GM18508 (cell line): ENCODE measurements around the gene EDA.
"Not testable (repeated sequence)": the region's sequence is repeated elsewhere in the genome, so short reads cannot be mapped to it uniquely, and the experiment has no call there.

Source experiments
- ATAC-seq: cut with Tn5 transposase; IDR thresholded peaks from one replicate; pipeline ENCODE4 v1.9.1; 2021; ENCODE audit warnings: moderate number of reproducible peaks; ENCODE audit not compliant: insufficient read depth, unreplicated experiment

Gene EDA

DNA sequence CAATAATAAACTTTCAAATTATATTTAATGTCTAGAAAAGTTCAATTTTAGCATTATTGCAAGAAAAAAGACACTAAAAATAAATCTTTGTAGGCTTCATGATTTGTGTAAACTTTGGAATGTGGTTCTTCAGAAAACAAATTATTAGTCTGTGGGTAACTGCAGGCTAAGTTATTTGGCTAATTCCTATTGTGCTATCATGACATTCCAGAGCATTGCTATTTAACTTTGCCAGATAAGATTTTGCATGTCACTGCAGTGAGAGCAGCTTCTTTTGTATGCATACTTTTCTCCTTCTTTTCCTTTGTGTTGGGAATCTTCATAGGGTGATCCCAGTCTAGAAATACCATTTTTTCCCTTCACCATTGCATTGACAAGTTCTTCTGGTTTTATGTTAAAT is 303.8 kb downstream of the EDA start:
- no peak for ATAC-seq

DNA sequence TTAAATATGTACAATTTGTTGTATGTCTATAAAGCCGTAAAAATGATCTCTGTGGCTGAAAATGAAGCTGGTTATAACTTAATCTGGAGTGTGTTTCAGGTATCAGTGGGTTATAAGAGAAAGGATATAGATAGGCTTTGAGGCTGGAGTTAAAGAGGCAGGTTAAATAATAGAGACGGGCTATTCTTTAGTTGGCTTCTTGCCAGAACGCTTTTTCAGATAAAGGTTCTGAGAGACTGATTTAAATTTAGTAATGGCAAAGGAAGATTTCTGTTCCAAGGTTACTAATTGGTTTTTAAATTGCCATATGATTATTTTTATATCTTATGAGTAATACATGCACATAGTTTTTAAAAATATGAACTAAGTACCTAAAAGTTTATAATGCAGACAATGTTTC is 316.4 kb downstream of the EDA start:
- no peak for ATAC-seq

DNA sequence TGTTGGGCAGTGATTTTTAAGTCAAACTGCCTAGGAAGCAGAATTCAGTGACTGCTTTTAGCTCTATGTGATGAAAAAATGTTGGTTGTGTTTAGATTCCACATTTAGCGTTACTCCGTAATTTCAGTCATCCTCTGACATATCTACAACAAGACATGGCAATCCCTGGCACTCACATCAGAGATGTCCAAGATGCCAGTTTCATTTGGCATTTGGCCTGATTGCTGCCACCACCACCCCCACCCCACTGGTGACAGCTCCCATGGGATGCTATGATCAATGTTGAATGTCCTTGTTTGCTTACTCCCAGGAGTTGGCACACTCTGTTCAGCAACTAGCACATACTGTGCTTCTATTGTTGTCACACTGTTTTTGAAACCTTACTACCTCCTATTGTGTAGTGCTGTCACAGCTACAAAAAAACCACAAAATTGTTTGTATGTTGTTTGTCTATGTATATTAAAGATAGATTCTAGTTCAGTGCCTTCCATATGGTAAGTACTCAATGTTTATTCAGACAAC is 332.4 kb downstream of the EDA start:
- ATAC-seq = no peak

DNA sequence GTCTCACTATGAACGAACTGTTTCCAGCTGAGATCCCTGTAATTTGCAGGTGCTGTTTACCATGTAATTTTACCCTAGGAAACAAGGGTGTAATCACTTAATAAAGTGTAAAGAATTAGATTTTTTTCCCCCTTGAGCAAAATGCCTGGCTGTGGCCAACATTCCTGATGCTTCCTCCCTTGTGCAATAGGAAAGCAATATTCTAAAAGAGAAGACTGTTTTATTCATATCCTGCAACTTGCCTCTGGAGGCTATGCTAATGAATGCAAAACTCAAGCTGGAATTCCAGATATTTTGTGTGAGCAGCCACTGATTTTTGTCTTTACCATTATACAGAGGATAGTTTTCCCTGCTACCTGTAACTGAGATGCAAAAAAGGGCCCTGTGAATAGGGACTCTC is 335.8 kb downstream of the EDA start:
- ATAC-seq = no peak

DNA sequence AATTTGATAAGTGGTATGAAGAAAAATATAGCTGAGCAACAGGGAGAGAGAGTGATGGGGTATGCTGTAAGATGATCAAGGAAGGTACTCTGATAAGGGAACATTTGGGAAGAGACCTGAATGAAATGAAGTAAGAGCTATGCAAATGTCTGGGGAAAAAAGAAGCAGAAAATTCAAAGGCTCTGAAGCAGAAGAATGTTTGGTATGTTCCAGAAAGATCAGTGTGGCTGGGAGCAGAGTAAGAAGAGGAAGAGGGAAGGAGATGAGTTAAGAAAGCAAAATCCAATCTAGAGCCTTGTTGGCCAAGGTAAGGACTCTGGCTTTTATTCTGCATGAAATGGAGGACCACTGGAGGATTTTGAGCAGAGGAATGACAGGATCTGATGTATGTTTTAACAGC is 343.8 kb downstream of the EDA start:
- no peak for ATAC-seq

DNA sequence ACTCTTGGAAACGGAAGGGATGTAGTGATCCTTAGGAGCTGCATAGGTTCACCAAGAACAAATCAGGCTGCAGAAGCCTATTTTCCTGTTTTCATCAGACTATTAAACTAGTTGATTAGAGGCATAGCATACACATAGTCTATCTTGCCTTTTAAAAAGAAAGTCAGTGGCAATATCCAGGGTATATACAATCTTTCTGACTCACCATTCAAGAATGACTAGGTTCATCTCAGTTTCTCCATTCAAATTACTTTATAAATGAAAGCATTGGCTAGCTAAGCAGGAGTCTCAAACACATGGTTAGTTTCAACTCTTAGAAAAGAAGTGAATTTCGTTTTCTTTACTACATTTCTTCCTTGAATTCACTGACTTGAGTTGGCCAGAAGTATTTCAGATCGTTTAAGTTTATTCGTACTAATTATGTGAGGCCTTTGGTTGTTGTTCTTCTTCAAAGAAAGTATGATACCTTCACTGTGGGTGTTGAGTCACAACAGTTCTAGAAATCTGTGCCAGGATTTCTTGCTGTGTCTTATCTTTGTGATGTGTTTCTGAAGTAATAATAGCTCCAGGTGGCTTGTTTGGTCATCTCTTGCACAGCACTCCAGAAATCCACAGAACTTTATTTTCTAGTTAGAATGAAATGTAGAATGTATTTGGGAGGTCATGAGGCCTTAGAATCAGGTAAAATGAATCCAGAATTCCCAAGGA is 345.6 kb downstream of the EDA start:
- ATAC-seq = no peak

DNA sequence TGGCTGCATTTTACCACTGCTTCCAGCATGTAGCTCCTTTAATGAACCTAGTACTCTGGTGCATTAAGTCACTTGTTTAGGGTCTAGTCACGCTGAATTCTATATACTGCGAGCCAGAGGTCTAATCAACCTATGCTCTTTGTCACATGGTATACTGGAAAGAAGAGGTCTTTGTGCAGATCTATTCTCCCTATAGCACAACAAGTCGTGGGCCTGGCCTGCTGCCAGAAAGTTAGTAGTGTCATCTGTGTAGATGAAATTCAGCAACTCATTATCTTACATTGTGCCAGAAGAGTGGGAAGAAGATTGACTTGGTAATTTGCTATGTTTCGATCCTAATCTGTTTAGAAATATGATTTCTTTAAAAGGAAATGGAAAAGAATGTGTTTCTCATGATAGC is 353.0 kb downstream of the EDA start:
- ATAC-seq = no peak

DNA sequence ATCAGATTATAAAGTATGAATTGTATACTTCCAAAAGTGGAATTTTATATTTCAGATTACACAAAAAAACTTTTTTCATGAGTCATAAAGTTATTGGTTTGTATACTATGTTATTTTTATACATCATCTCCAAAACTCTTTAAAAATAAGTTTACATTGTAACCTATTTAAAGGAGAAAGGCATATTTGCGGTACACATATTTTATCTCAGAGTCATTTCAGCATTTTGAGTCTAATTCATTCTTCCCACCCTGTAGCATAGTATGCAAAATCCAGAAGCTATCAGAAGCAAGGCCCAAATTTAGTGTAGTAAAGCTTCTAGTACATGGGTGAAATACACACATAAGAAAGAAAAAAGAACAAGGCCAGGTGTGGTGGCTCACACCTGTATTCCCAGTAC is 353.5 kb downstream of the EDA start:
- ATAC-seq = no peak

DNA sequence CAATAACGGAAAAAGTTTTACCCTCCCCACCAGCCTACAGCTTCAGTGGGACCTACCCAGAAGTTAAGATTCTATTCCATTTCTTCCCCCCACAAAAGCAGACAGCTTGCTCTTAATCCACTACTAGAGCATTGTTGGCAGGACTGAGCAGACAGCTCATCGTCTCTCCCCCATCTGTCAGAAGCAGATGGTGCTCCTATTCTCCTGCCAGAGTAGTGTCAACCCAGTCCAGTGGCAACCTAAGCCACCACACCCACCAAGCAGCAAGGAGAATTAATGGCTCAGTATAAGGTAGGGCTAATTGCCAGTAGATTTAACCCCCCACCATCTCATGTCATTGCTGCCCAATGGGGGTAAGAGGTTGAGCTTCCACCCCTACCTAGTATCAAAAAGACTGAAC is 371.8 kb downstream of the EDA start:
- no peak for ATAC-seq

DNA sequence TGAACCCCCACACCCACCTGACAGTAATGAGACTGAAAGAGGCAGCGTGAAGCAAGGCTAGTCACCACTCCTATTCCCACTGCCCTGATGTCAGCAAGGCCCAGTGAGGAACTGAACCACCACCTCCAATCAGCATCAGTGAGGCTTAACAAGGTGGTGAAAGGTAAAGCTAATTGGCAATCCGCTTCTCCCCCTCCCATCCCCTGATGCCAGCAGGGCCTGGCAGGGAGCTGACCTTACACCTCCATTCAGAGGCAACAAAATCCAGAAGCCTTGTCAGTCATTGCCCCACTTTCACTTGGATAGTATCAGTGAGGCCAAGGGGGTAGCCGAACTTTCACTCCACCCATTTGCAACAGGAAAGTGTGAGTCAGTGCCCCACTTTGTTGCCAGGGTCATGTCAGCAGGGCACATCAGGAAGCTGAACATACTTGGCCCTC is 373.1 kb downstream of the EDA start:
- no peak for ATAC-seq

DNA sequence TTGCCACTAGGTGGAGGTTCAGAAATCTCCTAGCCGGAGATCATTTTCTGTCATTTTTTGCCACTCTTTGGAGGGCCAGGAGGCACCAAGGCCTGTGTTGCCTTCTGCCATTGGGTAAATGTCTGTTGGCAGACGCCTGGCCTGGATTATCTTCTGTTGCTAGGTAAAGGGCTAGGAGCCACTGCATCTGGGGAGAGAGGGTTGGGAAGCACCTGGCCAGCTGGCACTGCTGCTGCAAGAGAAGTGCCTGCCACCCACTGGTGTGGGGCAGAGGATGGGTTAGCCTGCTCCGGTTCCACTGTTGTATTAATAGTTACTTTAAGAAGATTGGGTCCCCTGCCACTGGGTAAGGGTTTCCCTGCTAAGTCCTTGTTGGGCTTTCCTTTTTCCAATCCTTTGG is 375.8 kb downstream of the EDA start:
- ATAC-seq = no peak

DNA sequence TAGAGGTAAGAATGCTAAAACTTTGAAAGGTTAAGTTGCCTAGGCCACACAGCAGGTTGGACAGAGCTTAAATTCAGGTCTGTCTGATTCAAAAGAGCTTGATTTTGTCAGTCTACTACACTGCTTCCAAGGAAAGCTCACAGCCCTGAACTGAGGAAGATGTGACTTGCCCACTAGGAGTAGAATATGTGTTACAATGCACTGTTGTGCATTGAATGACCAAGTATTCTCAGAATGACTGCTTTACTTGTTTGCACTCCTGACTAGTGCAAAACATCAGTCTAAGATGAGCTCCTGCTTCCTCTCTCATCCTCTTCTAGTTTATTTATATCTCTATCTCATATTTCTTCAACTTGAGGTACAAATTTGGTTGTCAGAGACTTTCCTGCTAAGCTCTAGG is 377.6 kb downstream of the EDA start:
- no peak for ATAC-seq

DNA sequence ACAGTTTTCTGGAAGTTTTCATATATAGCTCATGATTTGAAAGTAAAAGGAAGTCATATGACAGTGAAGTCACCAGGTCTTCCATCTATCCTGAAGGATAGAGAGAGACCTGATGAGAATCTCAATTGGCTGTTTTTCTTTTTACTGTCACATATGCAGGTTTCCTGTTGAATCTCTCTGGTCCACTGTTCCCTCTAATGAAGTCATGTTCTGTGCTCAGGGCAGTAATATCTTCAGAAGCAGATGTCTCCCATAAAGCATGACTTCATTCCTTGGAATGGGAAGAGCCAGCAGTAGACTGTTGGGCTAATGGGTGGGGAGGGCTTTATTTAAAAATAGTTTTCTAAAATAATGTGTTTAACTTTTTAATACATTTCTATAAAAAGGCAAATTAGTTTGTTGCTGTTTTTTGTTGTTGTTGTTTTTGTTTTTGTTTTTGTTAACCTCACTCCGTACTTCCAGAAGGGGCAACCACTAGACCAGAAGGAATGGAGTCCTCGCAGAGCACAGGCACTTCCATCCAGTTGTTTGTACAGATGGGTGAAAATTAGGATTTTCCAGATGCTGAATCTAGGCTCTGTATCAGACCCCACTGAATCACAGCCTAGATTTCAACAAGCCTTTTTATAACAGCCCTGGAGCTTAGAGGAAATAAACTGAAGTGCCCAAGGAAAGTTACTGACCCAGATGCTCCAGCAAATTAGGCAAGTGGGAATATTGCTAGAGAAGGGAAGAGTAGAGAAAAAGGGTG is 379.6 kb downstream of the EDA start:
- no peak for ATAC-seq

DNA sequence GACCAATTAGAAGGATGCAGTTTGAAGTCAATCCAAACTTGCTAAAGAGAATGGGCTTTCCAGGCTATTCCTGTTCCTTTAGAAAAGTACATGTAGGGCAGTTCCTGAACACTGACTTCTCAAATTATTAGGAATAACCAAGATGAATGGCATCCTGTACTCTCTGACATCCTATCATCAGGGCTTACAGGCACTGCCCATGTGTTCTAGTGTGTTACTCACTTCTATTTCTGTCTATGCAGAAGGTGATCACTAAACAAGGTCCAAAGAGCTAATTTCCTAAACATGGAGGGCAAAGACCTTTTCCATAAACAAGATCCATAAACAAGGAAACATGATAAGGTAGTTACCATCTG is 380.2 kb downstream of the EDA start:
- ATAC-seq = no peak

DNA sequence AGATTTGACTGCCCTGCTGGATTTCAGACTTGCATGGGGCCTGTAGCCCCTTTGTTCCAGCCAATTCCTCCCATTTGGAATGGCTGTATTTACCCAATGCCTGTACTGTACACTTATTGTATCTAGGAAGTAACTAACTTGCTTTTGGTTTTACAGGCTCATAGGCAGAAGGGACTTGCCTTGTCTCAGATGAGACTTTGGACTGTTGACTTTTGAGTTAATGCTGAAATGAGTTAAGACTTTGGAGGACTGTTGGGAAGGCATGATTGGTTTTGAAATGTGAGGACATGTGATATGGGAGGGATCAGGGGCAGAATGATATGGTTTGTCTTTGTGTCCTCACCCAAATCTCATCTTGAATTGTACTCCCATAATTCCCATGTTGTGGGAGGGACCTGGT is 382.4 kb downstream of the EDA start:
- not testable (repeated sequence) for ATAC-seq

DNA sequence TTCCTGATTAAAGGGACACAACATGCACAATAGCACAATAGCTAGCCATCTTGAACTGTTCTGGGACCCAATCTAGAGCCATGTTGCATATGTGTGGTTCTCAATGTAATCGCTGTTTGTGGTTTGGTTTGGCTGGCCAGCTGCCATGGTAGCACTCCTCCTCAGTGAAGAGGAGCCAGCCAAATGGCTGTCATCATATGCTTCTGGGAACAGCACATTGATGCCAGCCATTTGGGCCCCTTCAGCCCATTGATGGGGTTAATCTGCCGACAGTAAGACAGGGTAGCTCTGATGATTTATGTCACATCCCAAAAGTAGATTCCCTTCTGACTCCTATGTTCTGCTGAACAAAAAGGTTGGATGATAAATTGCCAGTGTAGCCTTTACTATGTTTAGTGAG is 385.4 kb downstream of the EDA start:
- no peak for ATAC-seq

DNA sequence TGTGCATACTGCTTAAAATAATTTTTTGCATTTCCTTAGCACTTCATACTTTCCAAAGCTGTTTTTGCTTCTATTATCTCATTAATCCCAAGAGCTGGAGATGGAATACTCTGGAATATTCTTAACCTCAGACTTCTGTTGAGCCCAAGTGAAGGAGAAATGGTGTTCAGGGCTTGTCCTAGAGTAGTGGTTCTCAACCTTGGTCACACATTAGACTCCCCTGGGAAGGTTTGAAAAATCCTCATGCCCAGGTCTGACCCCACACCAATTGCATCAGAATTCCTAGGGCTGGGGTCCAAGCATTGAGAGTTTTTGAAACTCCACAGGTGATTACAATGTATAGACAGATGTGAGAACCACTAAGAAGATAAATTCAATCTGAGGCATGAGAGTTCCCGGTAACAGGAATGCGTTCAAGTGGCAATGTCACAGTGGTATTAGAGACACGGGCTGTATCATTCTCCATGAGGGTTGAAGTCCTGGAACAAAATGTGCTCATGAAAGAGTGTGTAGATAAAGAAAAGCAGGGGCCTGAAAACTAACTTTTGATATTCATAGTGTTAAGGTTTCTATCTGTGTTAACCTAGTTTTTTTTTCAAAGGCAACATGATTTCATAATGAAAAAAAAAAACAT is 385.9 kb downstream of the EDA start:
- no peak for ATAC-seq

DNA sequence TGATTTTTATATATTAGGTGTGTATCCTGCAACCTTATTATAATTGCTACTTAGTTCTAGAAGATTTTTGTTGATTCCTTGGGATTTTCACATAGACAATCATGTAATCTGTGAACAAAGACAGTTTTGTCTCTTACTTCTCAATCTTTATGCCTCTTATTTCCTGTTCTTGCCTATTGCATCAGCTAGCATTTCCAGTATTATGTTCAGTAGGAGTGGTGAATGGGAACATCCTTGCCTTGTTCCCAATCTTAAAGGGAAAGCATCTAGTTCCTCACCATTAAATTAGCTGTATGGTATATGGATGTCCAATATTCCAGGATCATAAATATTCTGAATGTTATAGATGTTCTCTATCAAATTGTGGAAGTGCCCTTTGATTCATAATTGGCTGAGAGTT is 392.0 kb downstream of the EDA start:
- ATAC-seq = no peak

DNA sequence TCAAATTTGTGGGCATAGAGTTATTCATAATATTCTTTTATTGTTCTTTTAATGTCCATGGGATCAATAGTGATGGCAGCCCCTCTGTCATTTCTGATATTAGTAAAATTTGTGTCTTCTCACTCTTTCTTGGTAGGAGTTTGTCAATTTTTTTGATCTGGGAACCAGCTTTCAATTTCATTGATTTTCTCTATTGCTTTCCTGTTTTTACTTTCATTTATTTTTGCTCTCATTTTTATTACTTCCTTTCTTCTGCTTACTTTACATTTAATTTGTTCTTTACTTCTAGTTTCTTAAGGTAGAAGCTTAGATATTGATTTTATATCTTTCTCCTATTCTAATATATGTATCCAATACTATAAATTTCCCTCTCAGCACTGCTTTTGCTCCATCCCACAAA is 393.1 kb downstream of the EDA start:
- ATAC-seq = no peak

DNA sequence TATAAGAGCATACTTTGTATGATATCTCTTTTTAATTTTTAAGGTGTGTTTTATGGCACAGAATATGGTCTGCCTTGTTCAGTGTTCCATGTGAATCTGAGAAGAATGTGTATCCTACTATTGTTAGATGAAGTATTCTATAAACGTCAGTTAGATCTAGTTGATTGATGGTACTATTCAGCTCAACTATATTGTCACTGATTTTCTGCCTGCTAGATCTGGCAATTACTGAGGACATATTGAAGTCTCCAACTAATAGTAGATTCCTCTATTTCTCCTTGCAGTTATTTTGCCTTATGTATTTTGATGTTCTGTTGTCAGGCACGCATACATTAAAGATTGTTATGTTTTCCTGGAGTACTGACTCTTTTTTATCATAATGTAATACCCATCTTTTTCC is 394.1 kb downstream of the EDA start:
- no peak for ATAC-seq

DNA sequence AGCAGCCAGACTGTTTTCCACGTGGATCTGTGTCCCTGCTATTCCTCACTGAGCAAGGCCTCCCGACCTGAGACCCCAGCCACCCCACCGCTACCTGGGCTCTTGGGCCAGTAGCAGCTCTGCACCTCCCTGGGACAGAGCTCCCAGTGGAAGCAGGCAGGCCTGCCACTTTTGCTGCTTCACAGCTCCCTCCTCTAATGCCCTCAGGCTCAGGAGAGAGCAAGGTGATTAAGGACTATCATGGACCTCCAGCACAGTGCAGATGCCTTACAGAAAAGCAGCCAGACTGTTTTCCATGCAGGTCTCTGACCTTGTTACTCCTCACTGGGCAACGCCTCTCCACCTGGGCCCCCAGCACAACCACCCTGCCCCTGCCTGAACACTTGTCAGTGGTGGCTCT is 396.8 kb downstream of the EDA start:
- no peak for ATAC-seq
